ENCODE measurements around the gene ING4. TPM values are rescaled to one million over a fixed set of nuclear protein-coding genes. Genes with fewer than 3 reads are reported as not detected.
A peak's percentile ranks its signal among the peaks of the same experiment; 100 is the strongest.

Gene ING4
- total and polyA plus RNA-seq, 8 donors: 8.7 to 53.6 (median 38.6) TPM

DNA sequence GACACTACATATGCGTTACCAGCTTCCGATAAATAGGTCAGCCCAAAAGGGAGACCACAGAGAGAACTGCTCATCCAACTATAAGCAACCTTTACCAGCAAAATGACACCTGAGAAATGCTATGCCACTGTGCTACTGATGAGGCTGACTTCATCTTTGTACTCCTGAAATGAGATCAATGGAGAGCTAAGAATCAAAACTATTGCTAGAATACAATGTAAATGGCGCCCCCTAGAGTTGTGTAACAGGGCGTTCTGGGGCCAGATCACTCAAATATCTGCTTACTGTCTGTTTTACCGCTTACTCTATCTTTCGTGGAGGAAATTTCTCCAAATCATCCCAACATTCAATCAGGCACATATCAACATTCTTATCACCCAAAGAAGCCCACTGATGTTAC lies 21.7 kb upstream of the ING4 start:
- Histone ChIP-seq H3K27me3 (no peaks in the 10 kb centered on the region), H3K27ac (no peak overlapping the region), H3K9me3 (no peaks in the 10 kb centered on the region), H3K4me3 (no peak overlapping the region), H3K4me1 (peaks cover 21 to 64% (median 48%) of the 10 kb centered on the region in 4 donors), H3K36me3 (peaks cover 4 to 48% (median 44%) of the 10 kb centered on the region in 4 donors)
- TF ChIP-seq, protein P1, sequence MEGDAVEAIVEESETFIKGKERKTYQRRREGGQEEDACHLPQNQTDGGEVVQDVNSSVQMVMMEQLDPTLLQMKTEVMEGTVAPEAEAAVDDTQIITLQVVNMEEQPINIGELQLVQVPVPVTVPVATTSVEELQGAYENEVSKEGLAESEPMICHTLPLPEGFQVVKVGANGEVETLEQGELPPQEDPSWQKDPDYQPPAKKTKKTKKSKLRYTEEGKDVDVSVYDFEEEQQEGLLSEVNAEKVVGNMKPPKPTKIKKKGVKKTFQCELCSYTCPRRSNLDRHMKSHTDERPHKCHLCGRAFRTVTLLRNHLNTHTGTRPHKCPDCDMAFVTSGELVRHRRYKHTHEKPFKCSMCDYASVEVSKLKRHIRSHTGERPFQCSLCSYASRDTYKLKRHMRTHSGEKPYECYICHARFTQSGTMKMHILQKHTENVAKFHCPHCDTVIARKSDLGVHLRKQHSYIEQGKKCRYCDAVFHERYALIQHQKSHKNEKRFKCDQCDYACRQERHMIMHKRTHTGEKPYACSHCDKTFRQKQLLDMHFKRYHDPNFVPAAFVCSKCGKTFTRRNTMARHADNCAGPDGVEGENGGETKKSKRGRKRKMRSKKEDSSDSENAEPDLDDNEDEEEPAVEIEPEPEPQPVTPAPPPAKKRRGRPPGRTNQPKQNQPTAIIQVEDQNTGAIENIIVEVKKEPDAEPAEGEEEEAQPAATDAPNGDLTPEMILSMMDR (IDR thresholded peaks at IDR 0.05): peak in 3 of 7 experiments; percentile 20 to 33 (median 31)
- TF ChIP-seq EP300 (IDR thresholded peaks at IDR 0.05) (no peak), POLR2AphosphoS5 (IDR thresholded peaks at IDR 0.05) (no peak), POLR2A (IDR thresholded peaks at IDR 0.05) (no peak)
- DNase-seq: peak in 1 of 2 donors; percentile 51
- 57 to 65% (median 62%) methylated on average over 6 of the region's 6 CpGs for WGBS, 5 donors
- intact Hi-C loops (cut with DNase I; ENCODE audit: low total_unique reads): no loop called here

DNA sequence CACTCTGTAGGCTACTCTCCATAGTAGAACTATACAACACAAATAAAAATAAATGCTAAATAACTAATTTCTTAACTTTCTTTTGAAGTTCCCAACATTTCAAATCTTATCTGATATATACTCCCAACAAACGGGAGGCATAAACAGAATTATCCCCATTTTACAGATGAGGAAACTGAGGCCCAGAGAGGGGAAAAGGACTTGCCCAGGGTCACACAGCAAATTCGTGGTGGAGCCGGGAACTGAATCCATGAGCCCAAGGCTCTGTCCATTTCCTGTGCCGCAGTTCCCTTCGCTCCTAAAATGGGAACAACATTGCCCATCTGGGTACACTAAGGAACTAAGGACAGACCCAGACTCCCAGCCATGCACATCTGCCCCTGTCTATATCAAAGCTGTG lies 14.0 kb upstream of the ING4 start:
- Histone ChIP-seq H3K36me3 (peaks cover 65 to 100% (median 98%) of the 10 kb centered on the region in 4 donors), H3K27me3 (no peaks in the 10 kb centered on the region), H3K4me1 (peaks cover 0 to 8% (median under 1%) of the 10 kb centered on the region in 4 donors), H3K4me3 (no peak overlapping the region), H3K9me3 (no peaks in the 10 kb centered on the region), H3K27ac (no peak overlapping the region)
- intact Hi-C loops (cut with DNase I; ENCODE audit: low total_unique reads): no loop called here
- WGBS, 5 donors: 93 to 99% (median 94%) methylated on average over 5 of the region's 5 CpGs
- TF ChIP-seq POLR2A (IDR thresholded peaks at IDR 0.05) (no peak), POLR2AphosphoS5 (IDR thresholded peaks at IDR 0.05) (no peak), EP300 (IDR thresholded peaks at IDR 0.05) (no peak)
- TF ChIP-seq, protein P1 (IDR thresholded peaks at IDR 0.05): no peak
- no peak for DNase-seq

DNA sequence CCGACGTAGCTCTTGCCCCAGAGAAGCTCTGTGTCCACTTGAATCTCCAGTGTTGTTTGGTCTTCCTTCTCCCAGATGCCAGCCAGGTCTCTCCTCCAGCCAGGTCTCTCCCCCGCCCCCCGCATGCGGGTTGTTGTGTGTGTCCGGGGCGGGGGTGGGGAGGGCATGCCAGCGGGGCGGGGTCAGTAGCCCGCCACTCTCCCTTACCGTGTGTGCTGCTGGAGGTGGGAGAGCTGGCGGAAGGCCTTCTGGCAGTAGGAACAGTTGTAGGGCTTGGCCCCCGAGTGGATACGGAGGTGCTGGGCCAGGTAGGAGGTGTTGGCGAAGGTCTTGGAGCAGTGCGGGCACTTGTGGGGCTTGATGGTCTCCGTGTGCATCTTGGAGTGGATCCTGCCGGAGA lies 9.2 kb upstream of the ING4 start:
- 86 to 90% (median 89%) methylated on average over 14 to 18 of the region's 18 CpGs for WGBS, 5 donors
- Histone ChIP-seq H3K27me3 (no peaks in the 10 kb centered on the region), H3K9me3 (no peaks in the 10 kb centered on the region), H3K4me3 (no peak overlapping the region), H3K27ac (no peak overlapping the region), H3K4me1 (no peaks in the 10 kb centered on the region), H3K36me3 (peaks cover 88 to 100% (median 100%) of the 10 kb centered on the region in 4 donors)
- no peak for DNase-seq
- intact Hi-C loops (cut with DNase I; ENCODE audit: low total_unique reads): no loop called here
- no peak for TF ChIP-seq POLR2AphosphoS5 (IDR thresholded peaks at IDR 0.05)
- TF ChIP-seq EP300 (IDR thresholded peaks at IDR 0.05): no peak
- TF ChIP-seq POLR2A (IDR thresholded peaks at IDR 0.05): no peak
- TF ChIP-seq, protein P1 (IDR thresholded peaks at IDR 0.05): no peak

DNA sequence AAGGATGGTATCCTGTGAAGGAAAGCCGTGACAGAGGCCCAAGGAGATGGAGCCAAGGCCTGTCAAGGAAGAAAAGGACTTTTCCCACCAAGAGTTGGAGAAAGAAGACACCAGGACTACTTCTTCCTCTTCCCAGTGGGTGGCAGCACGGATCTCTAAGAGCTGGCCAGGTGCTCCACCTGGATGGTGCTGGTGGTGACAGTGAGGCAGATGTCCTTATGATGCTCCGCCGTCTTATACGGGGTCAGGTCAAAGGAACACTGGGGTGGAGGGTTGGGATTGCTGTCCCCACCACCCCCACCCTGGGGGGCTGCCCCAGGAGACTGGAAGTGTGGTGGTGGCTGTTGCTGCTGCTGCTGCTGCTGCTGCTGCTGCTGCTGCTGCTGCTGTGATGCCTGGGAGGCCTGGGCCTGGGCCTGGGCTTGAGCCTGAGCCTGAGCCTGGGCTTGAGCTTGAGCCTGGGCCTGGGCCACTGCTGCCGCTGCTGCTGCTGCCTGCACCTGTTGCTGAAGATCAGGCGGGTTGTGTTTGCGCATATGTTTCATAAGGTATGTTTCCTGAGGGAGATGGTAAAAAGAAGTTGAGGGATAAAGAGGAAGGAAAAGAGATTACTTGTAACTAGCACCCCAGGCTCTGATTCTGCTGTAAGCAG lies 4.8 kb upstream of the ING4 start:
- peaks cover 62 to 72% (median 69%) of the 10 kb centered on the region in 4 donors for H3K36me3 ChIP-seq
- intact Hi-C loops (cut with DNase I; ENCODE audit: low total_unique reads): no loop called here
- no peaks in the 10 kb centered on the region for H3K27me3 ChIP-seq
- WGBS, 5 donors: 76 to 84% (median 80%) methylated on average over 8 of the region's 8 CpGs
- no peak overlapping the region for H3K4me3 ChIP-seq
- H3K27ac ChIP-seq: no peak overlapping the region
- peaks cover 0 to 7% (median 2%) of the 10 kb centered on the region in 4 donors for H3K4me1 ChIP-seq
- DNase-seq: peak in 1 of 2 donors; percentile 27
- no peaks in the 10 kb centered on the region for H3K9me3 ChIP-seq
- TF ChIP-seq, protein P1 (IDR thresholded peaks at IDR 0.05): no peak

All from stomach (tissue), 9 donors.